ENCODE results near the gene CH25H. TPM values are rescaled to one million over a fixed set of nuclear protein-coding genes. Genes with fewer than 3 reads are reported as not detected.
"Not testable (repeated sequence)": the region's sequence is repeated elsewhere in the genome, so short reads cannot be mapped to it uniquely, and the experiment has no call there.

CH25H gene
- total RNA-seq, 1 donor from 2014 or later = 3.6 TPM

- no peak for DNase-seq (ENCODE audit: low spot score)
These were observed 5.6 kb downstream of the CH25H start for GRCh38 chr10:89201345-89202032.

GRCh38 chr10:89197473-89197872 is 9.6 kb downstream of the CH25H start:
- DNase-seq (ENCODE audit: low spot score) = no peak

GRCh38 chr10:89191301-89191700 is 15.8 kb downstream of the CH25H start:
- not testable (repeated sequence) for DNase-seq (ENCODE audit: low spot score)

- no peak for DNase-seq (ENCODE audit: low spot score)
These were observed 17.8 kb downstream of the CH25H start for GRCh38 chr10:89189211-89189734.

- no peak for DNase-seq (ENCODE audit: low spot score)
These were observed 21.5 kb downstream of the CH25H start for GRCh38 chr10:89185658-89186057.

- DNase-seq (ENCODE audit: low spot score) = no peak
These were observed 22.5 kb downstream of the CH25H start for GRCh38 chr10:89184638-89185037.

GRCh38 chr10:89183571-89183970 is 23.5 kb downstream of the CH25H start:
- DNase-seq (ENCODE audit: low spot score) = no peak

- DNase-seq (ENCODE audit: low spot score) = no peak
These were observed 24.2 kb downstream of the CH25H start for GRCh38 chr10:89182894-89183293.

GRCh38 chr10:89175816-89176215 is 31.3 kb downstream of the CH25H start:
- DNase-seq (ENCODE audit: low spot score) = no peak

GRCh38 chr10:89173075-89173474 is 34.0 kb downstream of the CH25H start:
- DNase-seq (ENCODE audit: low spot score) = no peak

GRCh38 chr10:89171996-89172395 is 35.1 kb downstream of the CH25H start:
- DNase-seq (ENCODE audit: low spot score) = no peak

GRCh38 chr10:89171263-89171872 is 35.7 kb downstream of the CH25H start:
- DNase-seq (ENCODE audit: low spot score) = no peak

GRCh38 chr10:89168354-89168900 is 38.7 kb downstream of the CH25H start:
- not testable (repeated sequence) for DNase-seq (ENCODE audit: low spot score)

GRCh38 chr10:89167915-89168314 is 39.2 kb downstream of the CH25H start:
- no peak for DNase-seq (ENCODE audit: low spot score)

- no peak for DNase-seq (ENCODE audit: low spot score)
These were observed 41.2 kb downstream of the CH25H start for GRCh38 chr10:89165923-89166322.

- DNase-seq (ENCODE audit: low spot score) = no peak
These were observed 42.2 kb downstream of the CH25H start for GRCh38 chr10:89164920-89165319.

GRCh38 chr10:89164080-89164479 is 43.0 kb downstream of the CH25H start:
- DNase-seq (ENCODE audit: low spot score) = no peak

- peak; percentile 52 for DNase-seq (ENCODE audit: low spot score)
These were observed 43.7 kb downstream of the CH25H start for GRCh38 chr10:89163265-89163995.

- DNase-seq (ENCODE audit: low spot score) = no peak
These were observed 44.5 kb downstream of the CH25H start for GRCh38 chr10:89162596-89162995.

- no peak for DNase-seq (ENCODE audit: low spot score)
These were observed 46.8 kb downstream of the CH25H start for GRCh38 chr10:89160339-89160738.

- DNase-seq (ENCODE audit: low spot score) = no peak
These were observed 47.4 kb downstream of the CH25H start for GRCh38 chr10:89159761-89160160.

GRCh38 chr10:89159316-89159715 is 47.8 kb downstream of the CH25H start:
- DNase-seq (ENCODE audit: low spot score) = no peak
